Trophoblast cell (in vitro differentiated cells and primary cell): ENCODE measurements around the gene FGD4.
"Not testable (repeated sequence)": the region's sequence is repeated elsewhere in the genome, so short reads cannot be mapped to it uniquely, and the experiment has no call there.

Source experiments
- DNase-seq, 2 donors: peaks; one replicate each; pipeline ENCODE4 v3.0.0-alpha.2; 2016
- H2AFZ ChIP-seq: 2 replicates; pipeline ENCODE4 v1.6.1; 2013; ENCODE audit warnings: low read length, moderate library complexity, mild to moderate bottlenecking; ENCODE audit not compliant: insufficient read depth, poor library complexity
- H2AK5ac ChIP-seq: 2 replicates; pipeline ENCODE4 v1.6.1; 2013; ENCODE audit warnings: mild to moderate bottlenecking, low read length
- H2BK120ac ChIP-seq: 2 replicates; pipeline ENCODE4 v1.6.1; 2013; ENCODE audit warnings: low read length, mild to moderate bottlenecking, moderate library complexity; ENCODE audit not compliant: insufficient read depth, poor library complexity
- H2BK12ac ChIP-seq: 2 replicates; pipeline ENCODE4 v1.6.1; 2013; ENCODE audit warnings: mild to moderate bottlenecking, low read length, moderate library complexity
- H2BK5ac ChIP-seq: 2 replicates; pipeline ENCODE4 v1.6.1; 2013; ENCODE audit warnings: low read length, low read depth, moderate library complexity, mild to moderate bottlenecking; ENCODE audit not compliant: poor library complexity
- H3K14ac ChIP-seq: 2 replicates; pipeline ENCODE4 v1.6.1; 2013; ENCODE audit warnings: mild to moderate bottlenecking, low read length
- H3K18ac ChIP-seq: 2 replicates; pipeline ENCODE4 v1.6.1; 2013; ENCODE audit warnings: mild to moderate bottlenecking, low read length
- H3K23ac ChIP-seq: 2 replicates; pipeline ENCODE4 v1.6.1; 2013; ENCODE audit warnings: low read length
- H3K27ac ChIP-seq: 2 replicates; pipeline ENCODE4 v1.5.1; 2013; ENCODE audit warnings: low read depth, mild to moderate bottlenecking, inconsistent platforms, low read length, moderate library complexity
- H3K27me3 ChIP-seq: 2 replicates; pipeline ENCODE4 v1.6.1; 2013; ENCODE audit warnings: inconsistent platforms, mild to moderate bottlenecking, low read length, moderate library complexity; ENCODE audit not compliant: insufficient read depth
- H3K36me3 ChIP-seq, 2 experiments: 1 replicate in 1 of 2; 2 replicates in 1 of 2; pipeline ENCODE4 v1.6.1; 2013; ENCODE audit warnings: low read length in 2 of 2, mild to moderate bottlenecking in 2 of 2, moderate library complexity in 1 of 2; ENCODE audit not compliant: insufficient read depth in 2 of 2, control insufficient read depth in 1 of 2
- H3K4ac ChIP-seq: 2 replicates; pipeline ENCODE4 v1.6.1; 2013; ENCODE audit warnings: low read depth, mild to moderate bottlenecking, low read length, moderate library complexity
- H3K4me1 ChIP-seq, 2 experiments: 1 replicate in 1 of 2; 2 replicates in 1 of 2; pipeline ENCODE4 v1.6.1; 2013; ENCODE audit warnings: low read length in 2 of 2, mild to moderate bottlenecking in 2 of 2, moderate library complexity in 1 of 2; ENCODE audit not compliant: insufficient read depth in 2 of 2, control insufficient read depth in 1 of 2
- H3K4me2 ChIP-seq: 2 replicates; pipeline ENCODE4 v1.6.1; 2013; ENCODE audit warnings: inconsistent platforms, mild to moderate bottlenecking, low read length, moderate library complexity
- H3K4me3 ChIP-seq: 2 replicates; pipeline ENCODE4 v1.5.1; 2013; ENCODE audit warnings: mild to moderate bottlenecking, low read depth, low read length, inconsistent platforms
- H3K79me1 ChIP-seq: one replicate; pipeline ENCODE4 v1.6.1; 2013; ENCODE audit warnings: low read length
- H3K79me2 ChIP-seq: 2 replicates; pipeline ENCODE4 v1.6.1; 2013; ENCODE audit warnings: low read length, mild to moderate bottlenecking; ENCODE audit not compliant: control insufficient read depth, insufficient read depth, poor library complexity
- H3K9ac ChIP-seq: 2 replicates; pipeline ENCODE4 v1.6.1; 2013; ENCODE audit warnings: mild to moderate bottlenecking, low read length
- H3K9me3 ChIP-seq: 2 replicates; pipeline ENCODE4 v1.6.1; 2013; ENCODE audit warnings: low read depth, mild to moderate bottlenecking, control low read depth, inconsistent platforms, low read length; ENCODE audit not compliant: insufficient read depth
- H4K12ac ChIP-seq: 2 replicates; pipeline ENCODE4 v1.6.1; 2013; ENCODE audit warnings: low read depth, mild to moderate bottlenecking, low read length, moderate library complexity
- H4K8ac ChIP-seq: 2 replicates; pipeline ENCODE4 v1.6.1; 2013; ENCODE audit warnings: low read depth, mild to moderate bottlenecking, low read length, moderate library complexity
- H4K91ac ChIP-seq: one replicate; pipeline ENCODE4 v1.6.1; 2013; ENCODE audit warnings: low read depth, mild to moderate bottlenecking, low read length, moderate library complexity
- WGBS: extraction: QIAGEN DNeasy Blood & Tissue Kit; methylation state at CpG from one replicate; pipeline ENCODE4 v1.1.7; 2013; ENCODE audit warnings: missing lambda C conversion rate; ENCODE audit not compliant: insufficient read length, insufficient coverage; ENCODE audit errors: extremely low coverage; 5-methylcytosine and 5-hydroxymethylcytosine counted together

The FGD4 gene

GRCh38 chr12:32522331-32523221 is 123.2 kb downstream of the FGD4 start:
- H2AK5ac ChIP-seq: no peak overlapping the region
- H4K8ac ChIP-seq: no peak overlapping the region
- no peak overlapping the region for H3K4me2 ChIP-seq
- H2BK5ac ChIP-seq: no peak overlapping the region
- H4K91ac ChIP-seq: no peak overlapping the region
- no peaks in the 10 kb centered on the region for H3K79me2 ChIP-seq
- H2BK120ac ChIP-seq: no peak overlapping the region
- no peak overlapping the region for H3K9ac ChIP-seq
- no peak overlapping the region for H2AFZ ChIP-seq
- no peaks in the 10 kb centered on the region for H3K36me3 ChIP-seq
- no peak overlapping the region for H3K18ac ChIP-seq
- WGBS: no CpG with 5 or more reads among the region's 5 CpGs
- H3K14ac ChIP-seq: no peak overlapping the region
- no peak overlapping the region for H4K12ac ChIP-seq
- no peaks in the 10 kb centered on the region for H3K79me1 ChIP-seq
- no peak for DNase-seq
- no peak overlapping the region for H3K4me3 ChIP-seq
- no peaks in the 10 kb centered on the region for H3K4me1 ChIP-seq
- H3K27me3 ChIP-seq: no peaks in the 10 kb centered on the region
- H3K9me3 ChIP-seq: no peaks in the 10 kb centered on the region
- H3K4ac ChIP-seq: no peak overlapping the region
- no peak overlapping the region for H3K27ac ChIP-seq
- no peak overlapping the region for H2BK12ac ChIP-seq
- H3K23ac ChIP-seq: no peak overlapping the region

GRCh38 chr12:32525802-32526201 is 126.4 kb downstream of the FGD4 start:
- H3K79me2 ChIP-seq, H2BK5ac ChIP-seq, DNase-seq, H3K27ac ChIP-seq, H3K4me2 ChIP-seq, H4K8ac ChIP-seq, H3K18ac ChIP-seq, H3K27me3 ChIP-seq, H3K4ac ChIP-seq, H3K23ac ChIP-seq, H3K9ac ChIP-seq, H2AFZ ChIP-seq, H2AK5ac ChIP-seq, H3K79me1 ChIP-seq, H3K4me1 ChIP-seq, H4K91ac ChIP-seq, H3K14ac ChIP-seq, H3K4me3 ChIP-seq, H3K36me3 ChIP-seq, H2BK12ac ChIP-seq, H3K9me3 ChIP-seq, H2BK120ac ChIP-seq, H4K12ac ChIP-seq: not testable (repeated sequence)
- WGBS: no CpG with 5 or more reads among the region's 20 CpGs

- not testable (repeated sequence) for H3K4me2 ChIP-seq, DNase-seq, H4K8ac ChIP-seq, H2BK120ac ChIP-seq, H2BK5ac ChIP-seq, H4K91ac ChIP-seq, H2AK5ac ChIP-seq, H2AFZ ChIP-seq, H4K12ac ChIP-seq, H3K4me3 ChIP-seq, H3K79me2 ChIP-seq, H3K36me3 ChIP-seq, H3K4me1 ChIP-seq, H3K9ac ChIP-seq, H3K18ac ChIP-seq, H3K23ac ChIP-seq, H3K79me1 ChIP-seq, H3K27ac ChIP-seq, H2BK12ac ChIP-seq, H3K27me3 ChIP-seq, H3K4ac ChIP-seq, H3K14ac ChIP-seq, H3K9me3 ChIP-seq
- no CpG with 5 or more reads among the region's 9 CpGs for whole genome bisulfite sequencing
These were observed 127.0 kb downstream of the FGD4 start for GRCh38 chr12:32526343-32526742.

- no peak overlapping the region for H4K12ac ChIP-seq
- H3K4me1 ChIP-seq: no peaks in the 10 kb centered on the region
- H2BK5ac ChIP-seq: no peak overlapping the region
- no peak overlapping the region for H3K9ac ChIP-seq
- H3K9me3 ChIP-seq: no peaks in the 10 kb centered on the region
- H3K18ac ChIP-seq: no peak overlapping the region
- H2BK120ac ChIP-seq: no peak overlapping the region
- DNase-seq: no peak
- no CpG with 5 or more reads among the region's 1 CpG for WGBS
- no peak overlapping the region for H2AK5ac ChIP-seq
- no peak overlapping the region for H3K23ac ChIP-seq
- H3K4me3 ChIP-seq: no peak overlapping the region
- peaks cover 0 to 2% of the 10 kb centered on the region in 2 experiments for H3K36me3 ChIP-seq
- H3K27ac ChIP-seq: no peak overlapping the region
- no peaks in the 10 kb centered on the region for H3K27me3 ChIP-seq
- no peak overlapping the region for H4K91ac ChIP-seq
- no peak overlapping the region for H4K8ac ChIP-seq
- no peak overlapping the region for H2AFZ ChIP-seq
- H3K4me2 ChIP-seq: no peak overlapping the region
- H3K79me2 ChIP-seq: no peaks in the 10 kb centered on the region
- H2BK12ac ChIP-seq: no peak overlapping the region
- H3K4ac ChIP-seq: no peak overlapping the region
- no peak overlapping the region for H3K14ac ChIP-seq
- H3K79me1 ChIP-seq: no peaks in the 10 kb centered on the region
These were observed 133.1 kb downstream of the FGD4 start for GRCh38 chr12:32532422-32532821.
